Common myeloid progenitor, CD34-positive (primary cell): ENCODE data around the gene CD99L2.

Experiments
- CTCF ChIA-PET: fragments of 350-600 bp; sonication (Branson Sonifier 250); formaldehyde crosslinking; loops from one replicate; lab custom pipeline; 2021; ENCODE audit warnings: antibody characterized with exemption; lab: Charles Lee
- POLR2A ChIA-PET: fragments of 350-600 bp; sonication (Branson Sonifier 250); formaldehyde crosslinking; loops from one replicate; lab custom pipeline; 2021; ENCODE audit warnings: antibody characterized with exemption; lab: Charles Lee
- DNase-seq, 3 donors: peaks; one replicate each; pipeline versions ENCODE4 v3.0.0 to v3.0.0-alpha.2; 2013
- H3K27ac ChIP-seq, 2 experiments: 1 replicate in 1 of 2; 2 replicates in 1 of 2; pipeline ENCODE4 v1.7.0; 2013; ENCODE audit warnings: inconsistent platforms in 2 of 2, low read length in 2 of 2, mild to moderate bottlenecking in 2 of 2, low read depth in 1 of 2, moderate library complexity in 1 of 2; ENCODE audit not compliant: severe bottlenecking in 2 of 2, insufficient read depth in 1 of 2, poor library complexity in 1 of 2
- H3K27me3 ChIP-seq, 5 experiments: replicated peaks in 2 of 5; 1 replicate in 3 of 5; 2 replicates in 2 of 5; pipeline versions ENCODE4 v1.6.1 to v1.7.0; 2013; ENCODE audit warnings: low read length in 4 of 5, mild to moderate bottlenecking in 2 of 5, moderate library complexity in 2 of 5, inconsistent platforms in 1 of 5; ENCODE audit not compliant: insufficient read depth in 5 of 5, control insufficient read depth in 4 of 5
- H3K36me3 ChIP-seq, 4 experiments: 1 replicate in 2 of 4; 2 replicates in 2 of 4; pipeline versions ENCODE4 v1.6.1 to v1.7.0; 2013; ENCODE audit warnings: low read length in 3 of 4, control low read depth in 1 of 4, mild to moderate bottlenecking in 1 of 4; ENCODE audit not compliant: control insufficient read depth in 4 of 4, insufficient read depth in 4 of 4
- H3K4me1 ChIP-seq, 4 experiments: 1 replicate in 3 of 4; 2 replicates in 1 of 4; pipeline versions ENCODE4 v1.6.1 to v1.7.1; 2013; ENCODE audit warnings: low read length in 3 of 4, mild to moderate bottlenecking in 3 of 4, control low read depth in 1 of 4, inconsistent platforms in 1 of 4, moderate library complexity in 1 of 4; ENCODE audit not compliant: control insufficient read depth in 4 of 4, insufficient read depth in 4 of 4; ENCODE audit errors: control extremely low read depth in 1 of 4
- H3K4me3 ChIP-seq, 7 experiments: 1 replicate in 4 of 7; 2 replicates in 3 of 7; pipeline versions ENCODE4 v1.5.1 to v1.7.0; 2013; ENCODE audit warnings: mild to moderate bottlenecking in 7 of 7, low read length in 6 of 7, moderate library complexity in 6 of 7, inconsistent platforms in 2 of 7, low read depth in 2 of 7, control low read depth in 1 of 7; ENCODE audit not compliant: insufficient read depth in 4 of 7, control insufficient read depth in 1 of 7; ENCODE audit errors: extremely low read depth in 1 of 7
- H3K9me3 ChIP-seq, 5 experiments: 1 replicate in 4 of 5; 2 replicates in 1 of 5; pipeline versions ENCODE4 v1.6.1 to v1.7.1; 2013; ENCODE audit warnings: low read length in 4 of 5, mild to moderate bottlenecking in 2 of 5, inconsistent platforms in 1 of 5, low read depth in 1 of 5, moderate library complexity in 1 of 5; ENCODE audit not compliant: control insufficient read depth in 4 of 5, insufficient read depth in 2 of 5; ENCODE audit errors: control extremely low read depth in 1 of 5
- WGBS: methylation state at CpG from one replicate; pipeline ENCODE4 v1.1.5; 2013; ENCODE audit not compliant: insufficient coverage; 5-methylcytosine and 5-hydroxymethylcytosine counted together

CD99L2 gene

GRCh38 chrX:150761176-150761818 is 137.2 kb downstream of the CD99L2 start:
- ChIA-PET CTCF (interaction anchor here (1.8 kb wide), 1 partner anchor 11 kb away, joined by 8 read pairs; no protein-coding TSS in a partner anchor), POLR2A (no interaction called here)
- Histone ChIP-seq H3K4me1 (no peaks in the 10 kb centered on the region), H3K27ac (peak overlapping the region in 1 of 2 experiments; percentile 4), H3K4me3 (no peak overlapping the region), H3K9me3 (no peaks in the 10 kb centered on the region), H3K27me3 (no peaks in the 10 kb centered on the region), H3K36me3 (peaks cover 2 to 30% (median 8%) of the 10 kb centered on the region in 4 experiments)
- 92% methylated on average over 1 of the region's 7 CpGs for WGBS
- DNase-seq: no peak

GRCh38 chrX:150759568-150760416 is 138.7 kb downstream of the CD99L2 start:
- ChIA-PET CTCF (no interaction called here), POLR2A (no interaction called here)
- 80% methylated on average over 17 of the region's 22 CpGs for WGBS
- no peak for DNase-seq
- peaks cover 2 to 34% (median 4%) of the 10 kb centered on the region in 4 experiments for H3K36me3 ChIP-seq
- H3K27me3 ChIP-seq: no peaks in the 10 kb centered on the region
- no peaks in the 10 kb centered on the region for H3K9me3 ChIP-seq
- H3K4me3 ChIP-seq: no peak overlapping the region
- no peak overlapping the region for H3K27ac ChIP-seq
- H3K4me1 ChIP-seq: no peaks in the 10 kb centered on the region

DNA sequence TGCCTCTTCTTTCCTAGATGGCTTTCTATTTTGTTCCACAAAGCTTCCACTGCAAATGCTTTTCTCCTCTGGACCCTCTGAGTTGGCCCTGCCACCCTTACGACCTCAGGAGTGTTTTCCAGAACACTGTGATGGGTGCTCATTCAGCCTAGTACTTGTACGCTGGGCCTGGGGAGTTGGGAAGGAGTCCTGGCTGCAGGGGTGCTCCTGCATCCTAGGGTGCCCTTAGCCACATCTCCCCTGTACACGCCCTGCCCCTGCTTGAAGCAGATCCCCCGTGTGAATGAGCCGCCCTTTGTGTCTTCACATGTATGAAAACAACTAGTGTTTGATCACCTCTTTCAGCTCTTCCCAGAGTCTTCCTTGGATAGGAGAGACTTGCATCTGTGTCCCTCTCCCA is 141.1 kb downstream of the CD99L2 start:
- Histone ChIP-seq H3K4me1 (no peaks in the 10 kb centered on the region), H3K4me3 (no peak overlapping the region), H3K27ac (no peak overlapping the region), H3K36me3 (peaks cover 2 to 35% (median 4%) of the 10 kb centered on the region in 4 experiments), H3K9me3 (no peaks in the 10 kb centered on the region), H3K27me3 (no peaks in the 10 kb centered on the region)
- POLR2A ChIA-PET: no interaction called here
- CTCF ChIA-PET: interaction anchor here (1.4 kb wide), 1 partner anchor 15 kb away, joined by 4 read pairs; no protein-coding TSS in a partner anchor
- 94% methylated on average over 5 of the region's 5 CpGs for WGBS
- no peak for DNase-seq

DNA sequence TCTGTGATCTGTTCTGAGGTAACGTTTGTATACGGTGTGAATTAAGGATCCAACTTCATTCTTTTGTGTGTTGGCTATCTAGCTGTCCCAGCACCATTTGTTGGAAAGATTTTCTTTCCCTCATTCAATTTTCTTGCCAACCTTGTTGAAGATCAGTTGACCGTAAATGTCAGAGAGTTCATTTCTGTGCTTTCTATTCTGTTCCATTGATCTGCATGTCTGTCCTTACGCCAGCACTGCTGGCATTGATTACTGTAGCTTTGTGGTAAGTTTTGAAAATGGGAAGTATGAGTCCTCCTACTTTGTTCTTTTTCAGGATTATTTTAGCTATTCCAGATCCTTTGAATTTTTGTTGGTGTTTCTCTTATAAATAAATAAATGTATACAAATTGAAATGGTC is 144.5 kb downstream of the CD99L2 start:
- CTCF ChIA-PET: interaction anchor here (1.0 kb wide), 1 partner anchor 25 kb away, joined by 3 read pairs; no protein-coding TSS in a partner anchor
- 85% methylated on average over 2 of the region's 4 CpGs for WGBS

GRCh38 chrX:150753357-150753756 is 145.1 kb downstream of the CD99L2 start:
- no peak overlapping the region for H3K27ac ChIP-seq
- H3K4me1 ChIP-seq: no peaks in the 10 kb centered on the region
- no peak overlapping the region for H3K4me3 ChIP-seq
- H3K36me3 ChIP-seq: peaks cover 3 to 44% (median 8%) of the 10 kb centered on the region in 4 experiments
- peaks cover 0 to 2% (median 0%) of the 10 kb centered on the region in 5 experiments for H3K27me3 ChIP-seq
- H3K9me3 ChIP-seq: no peaks in the 10 kb centered on the region
- 100% methylated on average over 1 of the region's 4 CpGs for WGBS
- ChIA-PET CTCF (interaction anchor here (1.0 kb wide), 1 partner anchor 25 kb away, joined by 3 read pairs; no protein-coding TSS in a partner anchor), POLR2A (no interaction called here)
- DNase-seq: no peak

More for the DNA sequence above, 144.5 kb downstream of the CD99L2 start:
- Histone ChIP-seq H3K4me3 (no peak overlapping the region), H3K4me1 (no peaks in the 10 kb centered on the region), H3K27me3 (peaks cover 0 to 2% (median 0%) of the 10 kb centered on the region in 5 experiments), H3K27ac (no peak overlapping the region), H3K36me3 (peaks cover 3 to 44% (median 8%) of the 10 kb centered on the region in 4 experiments), H3K9me3 (no peaks in the 10 kb centered on the region)
- POLR2A ChIA-PET: no interaction called here
- no peak for DNase-seq

DNA sequence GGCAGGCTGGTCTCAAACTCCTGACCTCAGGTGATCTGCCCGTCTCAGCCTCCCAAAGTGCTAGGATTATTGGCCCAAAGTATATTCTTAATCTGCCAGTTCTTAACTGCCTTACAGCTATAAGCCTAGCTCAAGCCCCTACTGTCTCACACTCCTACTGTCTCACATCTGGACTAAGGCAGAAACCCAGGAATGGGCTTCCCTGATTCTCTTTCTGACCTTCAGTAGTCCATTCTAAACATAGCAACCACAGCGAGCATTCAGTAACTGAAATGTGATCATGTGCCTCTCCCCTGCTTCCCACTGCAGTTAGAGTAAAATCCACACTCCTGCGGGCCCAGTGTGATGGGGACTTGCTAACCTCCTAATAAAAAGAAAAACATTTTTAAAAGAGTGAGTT is 146.3 kb downstream of the CD99L2 start:
- peaks cover 3 to 33% (median 7%) of the 10 kb centered on the region in 4 experiments for H3K36me3 ChIP-seq
- CTCF ChIA-PET: interaction anchor here (0.6 kb wide), 1 partner anchor 65 kb away, joined by 3 read pairs; no protein-coding TSS in a partner anchor
- 86% methylated on average over 1 of the region's 3 CpGs for WGBS

More for the DNA sequence above, 146.3 kb downstream of the CD99L2 start:
- POLR2A ChIA-PET: no interaction called here
- no peak overlapping the region for H3K4me3 ChIP-seq
- no peak for DNase-seq
- H3K4me1 ChIP-seq: no peaks in the 10 kb centered on the region
- no peaks in the 10 kb centered on the region for H3K9me3 ChIP-seq
- H3K27ac ChIP-seq: no peak overlapping the region
- H3K27me3 ChIP-seq: peaks cover 0 to 2% (median 0%) of the 10 kb centered on the region in 5 experiments
